ENCODE results near the gene GIGYF2.

- TF ChIP-seq POLR2A (IDR thresholded peaks at IDR 0.05) = no peak
- no peak for TF ChIP-seq CTCF (IDR thresholded peaks at IDR 0.05)
- no peak for TF ChIP-seq EP300 (IDR thresholded peaks at IDR 0.05; ENCODE audit: low read depth)
- no peak for TF ChIP-seq POLR2AphosphoS5 (IDR thresholded peaks at IDR 0.05)
Measured at GRCh38 chr2:232888839-232889529, 191.9 kb downstream of the GIGYF2 start.

Data from transverse colon (tissue), 4 donors.